Right cardiac atrium (tissue), 5 donors: ENCODE results near the gene SNAI1. TPM values are rescaled to one million over a fixed set of nuclear protein-coding genes. Genes with fewer than 3 reads are reported as not detected.
"Not testable (repeated sequence)": the region's sequence is repeated elsewhere in the genome, so short reads cannot be mapped to it uniquely, and the experiment has no call there.

ENCODE experiments used
- ATAC-seq, 2 donors: fragments of 200-7000 bp; cut with Tn5 transposase; one replicate each; pipeline versions ENCODE4 v1.8.0 to v1.9.1; 2020; ENCODE audit warnings: moderate library complexity in 2 of 2, mild to moderate bottlenecking in 1 of 2
- DNase-seq, 3 donors: peaks; one replicate each; pipeline ENCODE4 v3.0.0-alpha.2; 2020
- H3K27ac ChIP-seq: one replicate; pipeline ENCODE4 v1.5.1; 2013; ENCODE audit warnings: mild to moderate bottlenecking, low read length, control low read depth, moderate library complexity
- H3K27me3 ChIP-seq: one replicate; pipeline ENCODE4 v1.6.1; 2013; ENCODE audit not compliant: control insufficient read depth, insufficient read depth
- H3K4me1 ChIP-seq: one replicate; pipeline ENCODE4 v1.6.1; 2013; ENCODE audit warnings: low read length; ENCODE audit not compliant: control insufficient read depth, insufficient read depth
- H3K4me3 ChIP-seq: one replicate; pipeline ENCODE4 v1.5.1; 2013; ENCODE audit warnings: low read length, control low read depth
- H3K9me3 ChIP-seq: one replicate; pipeline ENCODE4 v1.6.1; 2013; ENCODE audit warnings: low read length; ENCODE audit not compliant: control insufficient read depth
- WGBS: extraction: QIAGEN DNeasy Blood & Tissue Kit; methylation state at CpG from one replicate; pipeline ENCODE4 v1.1.7; 2013; 5-methylcytosine and 5-hydroxymethylcytosine counted together
- intact Hi-C, 4 donors: fragments of 100-400 bp; cut with DNase I; formaldehyde crosslinking; loops; one replicate each; pipeline versions ENCODE4 v1.11.0 to v1.14.0; 2022 to 2023
- polyA plus RNA-seq: library from polyadenylated mRNA; stranded (reverse); fragments of 200-250 nt; gene quantifications from one replicate; pipeline ENCODE4 v1.2.3, GENCODE V29; 2013
- total RNA-seq, 4 donors: library from RNA; stranded (reverse); fragmentation: NEBNext Ultra II Directional; extraction: Animal tissue kit (Norgen Biotek cat#: 25700); gene quantifications; one replicate each; pipeline ENCODE4 v1.2.1, GENCODE V29; 2021
- donor health status: healthy with polysubstance abuse.
- donor health status: DM: no; HTN: yes; CAD: no.
- donor health status: DM: no; HTN: no; CAD: no.
- donor health status: DM: no; HTN: yes; CAD: no; lungs with severe emphysema.
- donor health status: DM: yes; HTN: yes; CAD: no.

The SNAI1 gene
- total and polyA plus RNA-seq, 5 donors = 2.9 to 8.4 (median 3.6) TPM

GRCh38 chr20:49987868-49988690 lies 5.3 kb downstream of the SNAI1 start:
- no peak for DNase-seq
- no peak for ATAC-seq
- H3K4me3 ChIP-seq = no peak overlapping the region
- H3K9me3 ChIP-seq = no peaks in the 10 kb centered on the region
- intact Hi-C loops = loop anchor here in 3 of 4 donors (10.0 kb wide), 2 partner anchors 177 to 187 kb away; no protein-coding TSS in a partner anchor
- no peaks in the 10 kb centered on the region for H3K27me3 ChIP-seq
- H3K27ac ChIP-seq = no peak overlapping the region
- whole genome bisulfite sequencing = 71% methylated on average over 18 of the region's 18 CpGs
- peaks cover 2% of the 10 kb centered on the region for H3K4me1 ChIP-seq

DNA sequence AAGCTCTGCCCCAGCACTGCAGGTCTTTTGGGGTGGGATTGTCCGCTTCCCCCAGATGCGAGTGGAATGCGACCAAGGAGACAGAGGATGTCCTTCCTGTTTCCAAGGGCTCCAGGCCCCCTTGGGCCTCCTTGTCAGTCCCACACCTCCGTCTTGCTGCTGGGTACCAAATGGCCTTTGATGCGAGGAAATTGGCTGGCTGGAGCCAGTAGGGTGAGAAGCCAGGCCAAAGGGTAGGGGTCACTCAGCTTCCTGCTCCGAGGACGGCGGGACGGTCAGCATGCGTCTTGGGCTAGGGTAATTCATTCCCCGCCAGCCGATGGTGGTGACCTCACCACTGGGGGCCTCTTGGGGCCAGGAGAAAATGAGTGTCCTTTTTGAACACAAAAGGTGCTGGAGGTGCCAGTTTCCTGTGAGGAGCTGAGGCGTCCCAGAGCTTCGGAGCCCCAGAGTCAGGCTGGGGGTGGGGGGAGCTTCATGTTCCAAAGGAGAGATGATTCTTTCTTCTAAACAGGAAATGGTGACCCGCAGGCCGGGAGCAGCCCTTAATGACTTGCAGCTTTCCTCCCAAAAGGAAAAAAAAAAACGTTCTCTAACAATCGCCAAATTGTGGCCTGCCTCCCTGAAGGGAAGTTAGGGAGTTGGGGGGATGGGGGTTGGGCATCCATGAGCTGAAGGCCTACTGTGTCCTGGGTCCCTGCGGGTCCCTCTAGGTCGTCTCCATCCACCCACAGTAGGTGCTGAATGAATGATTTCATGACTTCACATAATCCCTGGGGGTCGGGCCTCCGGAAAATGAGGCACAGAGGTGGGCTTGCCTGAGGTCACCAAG lies 6.7 kb downstream of the SNAI1 start:
- Histone ChIP-seq H3K4me1 (peaks cover 6% of the 10 kb centered on the region), H3K4me3 (no peak overlapping the region)
- 35% methylated on average over 22 of the region's 22 CpGs for WGBS

DNA sequence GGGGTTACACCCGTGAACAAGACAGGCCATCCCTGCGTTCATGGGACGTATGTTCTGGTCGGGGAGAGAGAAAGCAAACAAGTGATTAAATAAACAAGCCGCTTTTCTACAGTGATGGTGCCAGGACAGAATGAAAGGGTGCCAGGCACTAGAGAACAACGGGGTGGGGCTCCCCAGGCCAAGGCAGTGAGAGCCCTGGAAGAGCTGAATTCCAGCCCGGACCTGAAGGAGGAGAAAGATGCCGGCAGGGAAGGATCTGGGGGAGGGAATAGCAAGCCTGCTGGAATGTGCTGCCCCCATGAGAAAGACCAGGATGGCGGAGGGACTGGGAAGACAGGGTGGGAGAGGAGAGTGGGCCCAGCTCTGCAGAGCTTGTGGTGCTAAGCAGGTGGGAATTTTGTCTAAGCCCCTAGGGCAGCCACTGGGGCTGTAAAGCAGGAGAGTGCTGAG lies 7.5 kb downstream of the SNAI1 start:
- peaks cover 6% of the 10 kb centered on the region for H3K4me1 ChIP-seq
- no peaks in the 10 kb centered on the region for H3K27me3 ChIP-seq
- 50% methylated on average over 9 of the region's 9 CpGs for WGBS
- H3K27ac ChIP-seq = peak overlapping the region; percentile 50
- no peaks in the 10 kb centered on the region for H3K9me3 ChIP-seq
- ATAC-seq = peak; percentile 26 to 27
- intact Hi-C loops = no loop called here
- peak in 2 of 3 donors; percentile 59 to 74 for DNase-seq
- no peak overlapping the region for H3K4me3 ChIP-seq

More for the DNA sequence above, 6.7 kb downstream of the SNAI1 start:
- peak overlapping the region; percentile 61 for H3K27ac ChIP-seq
- H3K9me3 ChIP-seq = no peaks in the 10 kb centered on the region
- ATAC-seq = peak; percentile 53 to 82
- H3K27me3 ChIP-seq = no peaks in the 10 kb centered on the region
- peak; percentile 84 to 88 (median 86) for DNase-seq
- intact Hi-C loops = loop anchor here in 3 of 4 donors (10.0 kb wide), 2 partner anchors 175 to 185 kb away; no protein-coding TSS in a partner anchor

- H3K27ac ChIP-seq = peak overlapping the region; percentile 13
- peaks cover 3% of the 10 kb centered on the region for H3K4me1 ChIP-seq
- no peak for ATAC-seq
- no peaks in the 10 kb centered on the region for H3K27me3 ChIP-seq
- DNase-seq = no peak
- WGBS = 76% methylated on average over 6 of the region's 6 CpGs
- no peaks in the 10 kb centered on the region for H3K9me3 ChIP-seq
- intact Hi-C loops = no loop called here
- no peak overlapping the region for H3K4me3 ChIP-seq
Measured at GRCh38 chr20:49993301-49993751, 10.5 kb downstream of the SNAI1 start.

DNA sequence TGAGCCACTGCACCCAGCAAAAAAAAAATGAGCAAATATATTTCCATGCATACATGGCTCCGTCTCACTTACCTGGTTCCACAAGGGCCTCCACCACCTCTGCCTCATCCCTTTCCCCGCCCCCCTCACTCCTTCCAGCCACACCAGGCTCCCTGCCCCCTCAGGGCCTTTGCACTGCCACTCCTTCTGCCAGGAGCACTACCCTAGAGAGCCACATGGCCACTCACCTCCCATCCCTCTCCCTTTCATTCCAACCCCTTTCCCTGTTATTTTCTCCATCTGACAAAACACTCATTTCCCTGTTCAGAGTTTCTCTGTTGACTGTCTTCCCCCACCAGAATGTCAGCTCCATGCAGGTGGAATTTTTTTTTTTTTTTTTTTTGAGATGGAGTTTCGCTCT lies 12.8 kb downstream of the SNAI1 start:
- intact Hi-C loops = no loop called here
- no peak for ATAC-seq

GRCh38 chr20:49998478-49999188 lies 15.9 kb downstream of the SNAI1 start:
- ATAC-seq, H3K4me3 ChIP-seq, H3K27ac ChIP-seq, H3K9me3 ChIP-seq, DNase-seq, H3K4me1 ChIP-seq, intact Hi-C loops, H3K27me3 ChIP-seq: not testable (repeated sequence)
- WGBS = 93% methylated on average over 15 of the region's 15 CpGs

More for the DNA sequence above, 12.8 kb downstream of the SNAI1 start:
- DNase-seq = no peak
- Histone ChIP-seq H3K27ac (no peak overlapping the region), H3K4me3 (no peak overlapping the region), H3K9me3 (no peaks in the 10 kb centered on the region), H3K27me3 (no peaks in the 10 kb centered on the region), H3K4me1 (peaks cover 3% of the 10 kb centered on the region)
- 97% methylated on average over 3 of the region's 3 CpGs for WGBS

DNA sequence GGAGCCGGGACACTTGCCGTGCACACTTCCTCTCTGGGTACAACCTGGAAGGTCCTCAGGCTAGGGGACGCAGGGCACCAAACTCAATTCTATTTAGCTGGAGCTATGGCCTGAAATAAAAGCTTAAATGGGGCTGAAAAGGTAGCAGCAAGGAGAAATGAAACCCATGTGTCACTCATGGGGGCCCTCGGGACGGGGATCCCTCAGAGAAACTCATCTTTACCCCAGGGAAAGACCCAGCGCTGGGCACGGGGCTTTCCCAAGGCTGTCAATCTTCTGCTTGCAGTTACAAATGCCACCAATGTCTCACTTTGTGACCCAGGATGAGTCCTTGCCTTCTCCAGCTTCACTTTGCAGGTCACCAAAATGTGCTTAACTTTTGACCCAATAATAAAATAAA lies 16.5 kb downstream of the SNAI1 start:
- Histone ChIP-seq H3K27ac (no peak overlapping the region), H3K9me3 (no peaks in the 10 kb centered on the region), H3K4me1 (no peaks in the 10 kb centered on the region), H3K4me3 (no peak overlapping the region), H3K27me3 (no peaks in the 10 kb centered on the region)
- 72% methylated on average over 7 of the region's 7 CpGs for WGBS
- DNase-seq (no peak), ATAC-seq (no peak)
- intact Hi-C loops = no loop called here

GRCh38 chr20:50000548-50001222 lies 17.9 kb downstream of the SNAI1 start:
- H3K4me3 ChIP-seq, intact Hi-C loops, H3K27ac ChIP-seq, H3K27me3 ChIP-seq, H3K9me3 ChIP-seq, H3K4me1 ChIP-seq, ATAC-seq: not testable (repeated sequence)
- whole genome bisulfite sequencing = 69% methylated on average over 14 of the region's 14 CpGs
- DNase-seq = peak in 1 of 3 donors; percentile 11

GRCh38 chr20:50001784-50002311 lies 19.1 kb downstream of the SNAI1 start:
- intact Hi-C loops = no loop called here
- peak in 1 of 3 donors; percentile 13 for DNase-seq
- WGBS = 95% methylated on average over 9 of the region's 9 CpGs

DNA sequence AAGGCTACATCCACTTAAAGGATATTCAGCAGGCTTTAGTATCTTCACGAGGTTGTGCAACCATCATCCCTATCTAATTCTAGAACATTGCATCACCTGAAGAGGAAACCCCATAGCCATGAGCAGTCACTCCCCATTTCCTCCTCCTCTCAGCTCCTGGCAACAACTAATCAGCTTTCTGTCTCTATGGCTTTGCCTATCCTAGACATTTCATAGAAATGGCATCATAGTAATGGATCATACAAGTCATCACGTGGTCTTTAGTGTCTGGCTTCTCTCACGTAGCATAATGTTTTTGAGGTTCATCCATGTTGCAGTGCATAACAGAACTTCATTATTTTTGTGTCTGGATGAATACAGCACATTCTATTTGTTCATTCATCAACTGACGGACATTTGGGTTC lies 20.5 kb downstream of the SNAI1 start:
- 51% methylated on average over 4 of the region's 4 CpGs for WGBS
- no peaks in the 10 kb centered on the region for H3K27me3 ChIP-seq
- no peak overlapping the region for H3K27ac ChIP-seq
- no peaks in the 10 kb centered on the region for H3K9me3 ChIP-seq
- no peak overlapping the region for H3K4me3 ChIP-seq
- H3K4me1 ChIP-seq = no peaks in the 10 kb centered on the region
- DNase-seq (no peak), ATAC-seq (peak; percentile 72 to 91)
- intact Hi-C loops = no loop called here

More at GRCh38 chr20:50001784-50002311, 19.1 kb downstream of the SNAI1 start:
- no peak overlapping the region for H3K27ac ChIP-seq
- H3K9me3 ChIP-seq = no peaks in the 10 kb centered on the region
- no peaks in the 10 kb centered on the region for H3K27me3 ChIP-seq
- no peak for ATAC-seq
- H3K4me1 ChIP-seq = no peaks in the 10 kb centered on the region
- no peak overlapping the region for H3K4me3 ChIP-seq
